Cardiac ventricle fibroblast (primary cell): ENCODE data around the gene RAB17. TPM values are rescaled to one million over a fixed set of nuclear protein-coding genes. Genes with fewer than 3 reads are reported as not detected.

ENCODE experiments used
- total RNA-seq: library from RNA; depleted of rRNA; stranded (reverse); fragments of >200 nt; gene quantifications from 2 replicates; pipeline ENCODE4 v1.2.3, GENCODE V29; 2015

The RAB17 gene
- 0.34 and 0.81 TPM in 2 replicates for total RNA-seq

GRCh38 chr2:237590272-237591140, at the start of gene RAB17:
RAB17 (minus strand) TSS chr2:237590734; CDS start chr2:237586154, 4,580 bp downstream.

GRCh38 chr2:237627441-237628246, 37.1 kb upstream of the RAB17 start, which contains the start of gene LRRFIP1:
LRRFIP1 (plus strand) TSS chr2:237627587; CDS start chr2:237627645, 58 bp downstream.

GRCh38 chr2:237566401-237567235, 23.9 kb downstream of the RAB17 start, which contains the start of gene PRLH:
PRLH (plus strand) TSS chr2:237566574; CDS start chr2:237566574, 0 bp downstream.

Other genes starting within 250 kb of the RAB17 start
- 5,410 TPM in 2 replicates for gene COL6A3, start 176.6 kb downstream of the RAB17 start, total RNA-seq
- 6.3 and 11.2 TPM in 2 replicates for gene MLPH, start 103.5 kb downstream of the RAB17 start, total RNA-seq
- not detected in 2 replicates for gene PRLH, start 24.2 kb downstream of the RAB17 start, total RNA-seq
- gene LRRFIP1, start 36.9 kb upstream of the RAB17 start, total RNA-seq, result 30.7 and 33.2 TPM in 2 replicates
- gene RBM44, start 208.0 kb upstream of the RAB17 start, total RNA-seq, result 0.06 and 0.29 TPM in 2 replicates